ENCODE data around the gene BCL3.

The BCL3 gene

DNA sequence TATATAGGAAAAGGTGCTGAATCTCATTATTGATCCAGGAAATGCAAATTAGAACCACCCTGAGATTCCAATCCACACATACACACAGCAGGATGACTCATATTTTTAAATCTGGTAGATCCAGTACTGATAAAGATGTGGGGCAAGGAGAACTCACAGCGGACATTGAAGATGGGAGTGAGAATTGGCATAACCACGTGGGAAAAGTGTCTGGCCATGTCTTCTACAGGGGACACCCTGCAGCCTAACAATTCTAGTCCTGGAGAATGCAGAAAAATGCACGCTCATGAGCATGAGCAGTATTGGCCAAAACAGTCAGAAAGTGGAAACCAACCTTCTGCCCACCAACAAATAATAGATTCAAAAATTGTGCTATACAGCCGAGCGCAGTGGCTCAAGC, 13.5 kb upstream of the BCL3 start:
- peaks cover 61 to 62% of the 10 kb centered on the region in 2 experiments for H3K4me1 ChIP-seq (ENCODE audit: control insufficient read depth in 1 of 2, insufficient read depth in 1 of 2, low read depth in 1 of 2, low read length in 1 of 2)
- TF ChIP-seq, protein P1, sequence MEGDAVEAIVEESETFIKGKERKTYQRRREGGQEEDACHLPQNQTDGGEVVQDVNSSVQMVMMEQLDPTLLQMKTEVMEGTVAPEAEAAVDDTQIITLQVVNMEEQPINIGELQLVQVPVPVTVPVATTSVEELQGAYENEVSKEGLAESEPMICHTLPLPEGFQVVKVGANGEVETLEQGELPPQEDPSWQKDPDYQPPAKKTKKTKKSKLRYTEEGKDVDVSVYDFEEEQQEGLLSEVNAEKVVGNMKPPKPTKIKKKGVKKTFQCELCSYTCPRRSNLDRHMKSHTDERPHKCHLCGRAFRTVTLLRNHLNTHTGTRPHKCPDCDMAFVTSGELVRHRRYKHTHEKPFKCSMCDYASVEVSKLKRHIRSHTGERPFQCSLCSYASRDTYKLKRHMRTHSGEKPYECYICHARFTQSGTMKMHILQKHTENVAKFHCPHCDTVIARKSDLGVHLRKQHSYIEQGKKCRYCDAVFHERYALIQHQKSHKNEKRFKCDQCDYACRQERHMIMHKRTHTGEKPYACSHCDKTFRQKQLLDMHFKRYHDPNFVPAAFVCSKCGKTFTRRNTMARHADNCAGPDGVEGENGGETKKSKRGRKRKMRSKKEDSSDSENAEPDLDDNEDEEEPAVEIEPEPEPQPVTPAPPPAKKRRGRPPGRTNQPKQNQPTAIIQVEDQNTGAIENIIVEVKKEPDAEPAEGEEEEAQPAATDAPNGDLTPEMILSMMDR (IDR thresholded peaks at IDR 0.05), result no peak

DNA sequence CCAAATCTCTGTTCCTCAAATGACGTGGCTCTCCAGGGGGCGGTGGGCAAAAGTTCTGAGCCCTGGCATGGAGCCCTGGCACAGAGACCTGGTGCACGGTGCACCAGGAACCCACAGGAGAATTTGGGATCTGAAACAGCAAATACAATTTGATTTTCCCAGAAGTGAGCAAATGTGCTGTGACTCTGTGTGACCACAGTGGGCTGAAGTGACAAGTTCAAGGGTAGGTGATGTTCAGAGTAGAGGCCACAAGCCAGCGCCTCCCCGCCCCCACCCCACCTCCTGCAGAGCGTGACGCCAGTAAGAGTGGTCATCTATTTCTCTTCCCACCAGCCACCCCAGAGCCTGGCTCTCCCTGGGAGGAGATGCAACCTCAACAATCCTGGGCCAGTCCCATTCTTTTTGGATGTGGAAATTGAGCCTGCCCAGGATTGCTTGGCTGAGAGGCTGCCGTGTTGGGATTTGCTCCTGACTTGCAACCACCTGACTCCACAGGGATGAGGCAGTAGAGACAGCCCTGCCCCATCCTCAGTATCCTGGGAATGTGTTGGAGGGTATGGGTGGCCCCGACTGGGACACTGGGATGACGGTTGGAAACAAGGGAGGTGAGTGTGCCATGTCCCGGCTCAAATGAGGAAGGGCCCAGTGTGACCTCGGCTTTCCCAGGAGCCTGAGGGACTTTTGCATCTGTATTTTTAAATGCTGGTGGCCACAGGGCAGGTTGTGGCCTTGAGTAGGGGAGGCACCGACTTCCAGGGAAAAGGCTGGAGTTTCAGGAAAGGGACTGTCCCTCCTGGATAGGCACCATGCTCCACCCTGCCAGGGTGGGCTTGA, 11.1 kb upstream of the BCL3 start:
- Histone ChIP-seq H3K27me3 (no peaks in the 10 kb centered on the region), H3K9me3 (no peaks in the 10 kb centered on the region), H3K27ac (peak overlapping the region; percentile 78), H3K36me3 (no peaks in the 10 kb centered on the region), H3K4me1 (ENCODE audit: control insufficient read depth in 1 of 2, insufficient read depth in 1 of 2, low read depth in 1 of 2, low read length in 1 of 2) (peaks cover 84 to 85% of the 10 kb centered on the region in 2 experiments), H3K4me3 (ENCODE audit: low read depth in 1 of 2, low read length in 1 of 2) (peak overlapping the region in 1 of 2 experiments; percentile 38)
- TF ChIP-seq, protein P1 (IDR thresholded peaks at IDR 0.05), result no peak

More for the DNA sequence above, 13.5 kb upstream of the BCL3 start:
- Histone ChIP-seq H3K27ac (peak overlapping the region; percentile 78), H3K27me3 (no peaks in the 10 kb centered on the region), H3K36me3 (no peaks in the 10 kb centered on the region), H3K9me3 (no peaks in the 10 kb centered on the region), H3K4me3 (ENCODE audit: low read depth in 1 of 2, low read length in 1 of 2) (no peak overlapping the region)

DNA sequence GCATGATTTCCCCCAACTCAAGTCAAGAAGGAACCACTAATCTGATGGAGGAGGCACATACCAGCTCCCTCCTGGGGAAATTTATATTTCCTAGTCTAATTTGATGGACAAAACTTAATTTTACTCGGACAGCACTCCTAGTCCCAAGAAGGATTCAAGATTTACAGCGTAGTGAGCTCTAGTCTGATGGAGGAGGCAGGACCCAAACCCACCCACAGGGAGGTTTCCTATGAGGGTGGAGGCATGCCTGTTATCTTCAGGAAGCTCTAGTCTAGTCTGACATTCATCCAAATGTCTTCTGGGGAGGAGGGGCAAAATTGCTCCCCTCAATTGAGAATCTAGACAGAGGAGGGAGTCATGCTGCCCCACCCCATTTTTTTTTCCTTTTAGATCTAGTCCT, 10.4 kb upstream of the BCL3 start:
- Histone ChIP-seq H3K4me1 (ENCODE audit: control insufficient read depth in 1 of 2, insufficient read depth in 1 of 2, low read depth in 1 of 2, low read length in 1 of 2) (peaks cover 90 to 92% of the 10 kb centered on the region in 2 experiments), H3K27ac (peak overlapping the region; percentile 78), H3K36me3 (no peaks in the 10 kb centered on the region), H3K27me3 (no peaks in the 10 kb centered on the region), H3K4me3 (ENCODE audit: low read depth in 1 of 2, low read length in 1 of 2) (no peak overlapping the region), H3K9me3 (no peaks in the 10 kb centered on the region)
- TF ChIP-seq, protein P1 (IDR thresholded peaks at IDR 0.05), result no peak

DNA sequence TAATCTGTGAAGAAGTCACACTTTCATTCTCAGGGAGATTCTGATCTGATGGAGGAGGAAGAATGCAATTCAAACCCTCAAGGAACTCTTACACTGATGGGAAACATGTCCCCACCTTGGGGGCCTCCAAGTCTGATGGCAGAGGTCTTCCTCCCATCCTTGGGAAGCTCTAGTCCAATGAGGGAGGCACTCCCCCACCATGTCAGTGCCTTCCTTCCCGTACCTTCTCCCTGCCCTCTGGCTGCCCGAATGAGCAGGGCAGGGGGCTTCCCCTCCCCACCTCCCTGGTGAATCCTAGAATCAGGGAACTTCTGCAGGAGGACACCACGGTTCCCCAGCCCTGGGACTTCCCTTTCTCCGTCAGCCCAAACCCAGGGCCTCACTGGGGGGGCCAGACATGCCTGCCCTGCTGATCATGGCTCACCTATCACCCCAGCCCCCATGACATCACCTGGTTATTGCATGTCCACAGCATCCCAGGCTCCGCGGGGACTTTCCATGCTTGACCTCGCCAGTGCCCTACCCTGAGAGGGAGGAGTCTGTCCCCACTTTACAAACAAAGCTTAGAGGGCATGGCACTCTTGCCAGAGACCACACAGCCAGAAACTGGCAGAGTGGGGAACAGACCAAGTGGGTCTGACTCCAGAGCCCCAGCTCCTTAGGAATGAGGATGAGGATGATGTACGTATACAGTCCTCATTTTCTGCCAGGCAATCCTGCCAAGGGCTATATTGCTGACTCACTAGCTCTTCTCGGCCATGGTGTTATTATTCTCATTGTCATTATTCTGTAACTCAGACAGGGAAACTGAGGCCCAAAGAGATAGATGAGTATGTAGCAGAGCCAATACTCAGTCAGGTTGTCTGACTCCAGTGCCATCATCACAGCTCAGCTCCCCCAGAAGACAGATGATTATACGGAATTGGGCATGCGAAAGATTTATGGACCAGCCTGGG, 9.6 kb upstream of the BCL3 start:
- H3K4me3 ChIP-seq (ENCODE audit: low read depth in 1 of 2, low read length in 1 of 2), result peak overlapping the region in 1 of 2 experiments; percentile 14
- H3K4me1 ChIP-seq (ENCODE audit: control insufficient read depth in 1 of 2, insufficient read depth in 1 of 2, low read depth in 1 of 2, low read length in 1 of 2), result peaks cover 92 to 93% of the 10 kb centered on the region in 2 experiments

DNA sequence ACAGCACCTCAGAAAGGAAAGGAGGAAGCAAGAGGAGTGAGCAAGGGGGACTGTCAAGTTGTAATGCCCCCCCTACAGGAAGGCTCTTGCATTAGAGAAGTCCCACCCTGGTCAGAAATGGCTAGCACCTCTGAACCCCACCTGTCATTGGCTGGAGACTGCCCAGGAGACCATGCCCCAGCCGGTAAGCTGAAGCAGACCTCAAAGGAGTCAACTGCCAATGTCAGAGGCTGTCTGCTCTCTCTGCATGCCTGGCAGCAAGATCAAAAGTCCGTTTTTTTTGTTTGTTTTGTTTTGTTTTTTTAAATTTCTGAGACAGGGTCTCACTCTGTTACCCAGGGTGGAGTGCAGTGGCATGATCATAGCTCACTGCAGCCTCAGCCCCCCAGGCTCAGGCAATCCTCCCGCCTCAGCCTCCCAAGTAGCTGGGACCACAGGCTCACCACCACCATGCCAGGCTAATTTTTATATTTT, 8.1 kb upstream of the BCL3 start:
- TF ChIP-seq, protein P1 (IDR thresholded peaks at IDR 0.05), result no peak
- Histone ChIP-seq H3K9me3 (no peaks in the 10 kb centered on the region), H3K27ac (peak overlapping the region; percentile 89), H3K36me3 (no peaks in the 10 kb centered on the region), H3K4me3 (ENCODE audit: low read depth in 1 of 2, low read length in 1 of 2) (no peak overlapping the region), H3K4me1 (ENCODE audit: control insufficient read depth in 1 of 2, insufficient read depth in 1 of 2, low read depth in 1 of 2, low read length in 1 of 2) (peaks cover 93 to 97% of the 10 kb centered on the region in 2 experiments), H3K27me3 (no peaks in the 10 kb centered on the region)

More for the DNA sequence above, 9.6 kb upstream of the BCL3 start:
- Histone ChIP-seq H3K27me3 (no peaks in the 10 kb centered on the region), H3K36me3 (no peaks in the 10 kb centered on the region), H3K9me3 (no peaks in the 10 kb centered on the region), H3K27ac (peak overlapping the region; percentile 78)
- TF ChIP-seq, protein P1 (IDR thresholded peaks at IDR 0.05), result no peak
